HG02798 (cell line): ENCODE data around the gene SIN3B.

Experiments used
- ATAC-seq: cut with Tn5 transposase; IDR thresholded peaks from one replicate; pipeline ENCODE4 v1.9.1; 2021; ENCODE audit warnings: mild to moderate bottlenecking; ENCODE audit not compliant: unreplicated experiment, poor library complexity

SIN3B gene

GRCh38 chr19:16887353-16888265 lies 58.4 kb downstream of the SIN3B start:
- ATAC-seq, result no peak

GRCh38 chr19:16888629-16889365 lies 59.6 kb downstream of the SIN3B start, which contains the start of gene F2RL3:
TSS of gene F2RL3 (plus strand) at chr19:16888999. CDS start at chr19:16889190, 191 bp downstream.
- peak; percentile 47 for ATAC-seq

- no peak for ATAC-seq
These were observed 60.2 kb downstream of the SIN3B start for GRCh38 chr19:16889366-16889882.

GRCh38 chr19:16889883-16890460 lies 60.8 kb downstream of the SIN3B start:
- ATAC-seq, result no peak

- ATAC-seq, result no peak
These were observed 61.4 kb downstream of the SIN3B start for GRCh38 chr19:16890461-16891184.

- ATAC-seq, result no peak
These were observed 62.6 kb downstream of the SIN3B start for GRCh38 chr19:16891696-16892382.

- ATAC-seq, result no peak
These were observed 63.2 kb downstream of the SIN3B start for GRCh38 chr19:16892436-16892835.

- no peak for ATAC-seq
These were observed 63.9 kb downstream of the SIN3B start for GRCh38 chr19:16892868-16893685.

- no peak for ATAC-seq
These were observed 64.4 kb downstream of the SIN3B start for GRCh38 chr19:16893686-16893989.

GRCh38 chr19:16894080-16894479 lies 64.9 kb downstream of the SIN3B start:
- ATAC-seq, result no peak

GRCh38 chr19:16895467-16896145 lies 66.4 kb downstream of the SIN3B start:
- ATAC-seq, result no peak

GRCh38 chr19:16896146-16897028 lies 67.2 kb downstream of the SIN3B start:
- ATAC-seq, result peak; percentile 33

GRCh38 chr19:16897029-16897855 lies 68.0 kb downstream of the SIN3B start:
- peak; percentile 63 for ATAC-seq

- no peak for ATAC-seq
These were observed 68.6 kb downstream of the SIN3B start for GRCh38 chr19:16897856-16898161.

GRCh38 chr19:16898361-16899015 lies 69.3 kb downstream of the SIN3B start:
- no peak for ATAC-seq

- no peak for ATAC-seq
These were observed 70.4 kb downstream of the SIN3B start for GRCh38 chr19:16899566-16900075.
